WTC11 (cell line): ENCODE results near the gene ANO3. TPM values are rescaled to one million over a fixed set of nuclear protein-coding genes. Genes with fewer than 3 reads are reported as not detected.

ENCODE experiments used
- ATAC-seq: fragments of 200-7000 bp; cut with Tn5 transposase; 2 replicates; pipeline ENCODE4 v1.10.0; 2021; ENCODE audit warnings: mild to moderate bottlenecking, moderate library complexity
- CTCF ChIA-PET: fragments of 300-600 bp; sonication (Branson Sonifier 250); formaldehyde crosslinking; loops from one replicate; lab custom pipeline; 2021; ENCODE audit warnings: antibody characterized with exemption; lab: Charles Lee
- POLR2A ChIA-PET: fragments of 350-600 bp; sonication (Branson Sonifier 250); formaldehyde crosslinking; loops from one replicate; lab custom pipeline; 2021; ENCODE audit warnings: antibody characterized with exemption; lab: Charles Lee
- DNase-seq: peaks from one replicate; pipeline ENCODE4 v3.0.0; 2021; ENCODE audit warnings: low spot score
- H3K27ac Mint-ChIP-seq: 2 replicates; pipeline ENCODE4 v1.8.0; 2021; ENCODE audit warnings: mixed read lengths
- H3K27me3 Mint-ChIP-seq: 2 replicates; pipeline ENCODE4 v1.8.0; 2021; ENCODE audit warnings: low read depth, mild to moderate bottlenecking, moderate library complexity, mixed read lengths
- H3K36me3 Mint-ChIP-seq: 2 replicates; pipeline ENCODE4 v1.8.0; 2021; ENCODE audit warnings: mixed read lengths
- H3K4me1 Mint-ChIP-seq: 2 replicates; pipeline ENCODE4 v1.8.0; 2022; ENCODE audit warnings: mixed read lengths
- H3K4me3 Mint-ChIP-seq: 2 replicates; pipeline ENCODE4 v1.8.0; 2021; ENCODE audit warnings: mild to moderate bottlenecking, moderate library complexity, mixed read lengths
- H3K9me3 Mint-ChIP-seq: 2 replicates; pipeline ENCODE4 v1.8.0; 2021; ENCODE audit warnings: mixed read lengths
- JAZF1 ChIP-seq: fragments of 250-450 bp; sonication (Bioruptor Pico); IDR thresholded peaks from 2 replicates; pipeline ENCODE4 v1.9.0; 2021; ENCODE audit warnings: moderate library complexity, mild to moderate bottlenecking, inconsistent platforms
- JUN ChIP-seq: sonication (generic); formaldehyde crosslinking; IDR thresholded peaks from 2 replicates; pipeline ENCODE4 v1.8.0; 2023; ENCODE audit warnings: mild to moderate bottlenecking, missing genetic modification reagents
- NR1H2 ChIP-seq: sonication (generic); formaldehyde crosslinking; IDR thresholded peaks from 2 replicates; pipeline ENCODE4 v1.9.0; 2021; ENCODE audit warnings: mild to moderate bottlenecking, moderate library complexity, missing genetic modification reagents
- NR3C1 ChIP-seq: sonication (generic); formaldehyde crosslinking; conservative IDR thresholded peaks from 2 replicates; pipeline ENCODE4 v1.8.1; 2023; ENCODE audit warnings: low read depth, mild to moderate bottlenecking, missing genetic modification reagents
- TCF7 ChIP-seq: sonication (generic); formaldehyde crosslinking; IDR thresholded peaks from 2 replicates; pipeline ENCODE4 v1.8.0; 2022; ENCODE audit warnings: mild to moderate bottlenecking, low read depth, missing genetic modification reagents, moderate library complexity
- TEAD1 ChIP-seq: sonication (generic); formaldehyde crosslinking; IDR thresholded peaks from 2 replicates; pipeline ENCODE4 v1.8.0; 2022; ENCODE audit warnings: mild to moderate bottlenecking, missing genetic modification reagents
- ZBTB21 ChIP-seq: sonication (generic); formaldehyde crosslinking; IDR thresholded peaks from 2 replicates; pipeline ENCODE4 v1.8.1; 2023; ENCODE audit warnings: mild to moderate bottlenecking, missing genetic modification reagents, borderline replicate concordance
- ZNF263 ChIP-seq: sonication (generic); formaldehyde crosslinking; IDR thresholded peaks from 2 replicates; pipeline ENCODE4 v1.8.1; 2022; ENCODE audit warnings: low read depth, mild to moderate bottlenecking, moderate library complexity, missing genetic modification reagents
- total RNA-seq: library from RNA; stranded (reverse); gene quantifications from 3 replicates; pipeline ENCODE4 v1.2.3, GENCODE V29; 2021
- TF ChIP-seq, protein P1 (sequence below): fragments of 250-450 bp; sonication (Bioruptor Pico); IDR thresholded peaks from 2 replicates; pipeline ENCODE4 v1.9.0; 2021; ENCODE audit warnings: mild to moderate bottlenecking
- TF ChIP-seq, protein P2 (sequence below): sonication (generic); formaldehyde crosslinking; conservative IDR thresholded peaks from 2 replicates; pipeline ENCODE4 v1.8.1; 2023; ENCODE audit warnings: mild to moderate bottlenecking, low read depth, missing genetic modification reagents, moderate library complexity
- TF ChIP-seq, protein P3 (sequence below): sonication (generic); formaldehyde crosslinking; IDR thresholded peaks from 2 replicates; pipeline ENCODE4 v1.8.0; 2023; ENCODE audit warnings: missing genetic modification reagents, mild to moderate bottlenecking, borderline replicate concordance
- TF ChIP-seq, protein P4 (sequence below): sonication (generic); formaldehyde crosslinking; conservative IDR thresholded peaks from 2 replicates; pipeline ENCODE4 v1.8.1; 2022; ENCODE audit warnings: mild to moderate bottlenecking, missing genetic modification reagents
- TF ChIP-seq, protein P5 (sequence below): sonication (generic); formaldehyde crosslinking; IDR thresholded peaks from 2 replicates; pipeline ENCODE4 v1.8.0; 2022; ENCODE audit warnings: mild to moderate bottlenecking, missing genetic modification reagents

ANO3 gene
- total RNA-seq, 1 experiment from 2014 or later, result 0.11 TPM

DNA sequence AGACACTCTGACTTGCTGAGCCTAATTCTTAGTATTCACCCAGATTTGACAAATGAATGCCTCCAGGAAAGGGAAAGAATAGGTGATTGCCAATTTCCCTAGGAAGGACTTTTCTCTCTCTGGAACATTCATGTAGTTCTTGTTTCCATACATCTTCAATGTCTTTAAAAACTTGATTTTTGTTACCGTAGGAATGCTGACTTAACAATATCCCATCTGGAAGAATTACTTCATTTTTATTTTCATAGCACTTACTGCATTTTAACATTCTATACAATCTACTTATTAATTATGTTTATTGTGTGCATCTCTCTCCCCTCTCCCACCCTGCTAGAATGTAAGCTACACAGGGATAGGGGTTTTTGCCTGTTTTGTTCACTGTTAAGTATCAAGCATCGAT, 323.4 kb downstream of the ANO3 start (continued):
- TF ChIP-seq ZNF263, result no peak
- no peak for TF ChIP-seq JAZF1
- TF ChIP-seq, protein P1, sequence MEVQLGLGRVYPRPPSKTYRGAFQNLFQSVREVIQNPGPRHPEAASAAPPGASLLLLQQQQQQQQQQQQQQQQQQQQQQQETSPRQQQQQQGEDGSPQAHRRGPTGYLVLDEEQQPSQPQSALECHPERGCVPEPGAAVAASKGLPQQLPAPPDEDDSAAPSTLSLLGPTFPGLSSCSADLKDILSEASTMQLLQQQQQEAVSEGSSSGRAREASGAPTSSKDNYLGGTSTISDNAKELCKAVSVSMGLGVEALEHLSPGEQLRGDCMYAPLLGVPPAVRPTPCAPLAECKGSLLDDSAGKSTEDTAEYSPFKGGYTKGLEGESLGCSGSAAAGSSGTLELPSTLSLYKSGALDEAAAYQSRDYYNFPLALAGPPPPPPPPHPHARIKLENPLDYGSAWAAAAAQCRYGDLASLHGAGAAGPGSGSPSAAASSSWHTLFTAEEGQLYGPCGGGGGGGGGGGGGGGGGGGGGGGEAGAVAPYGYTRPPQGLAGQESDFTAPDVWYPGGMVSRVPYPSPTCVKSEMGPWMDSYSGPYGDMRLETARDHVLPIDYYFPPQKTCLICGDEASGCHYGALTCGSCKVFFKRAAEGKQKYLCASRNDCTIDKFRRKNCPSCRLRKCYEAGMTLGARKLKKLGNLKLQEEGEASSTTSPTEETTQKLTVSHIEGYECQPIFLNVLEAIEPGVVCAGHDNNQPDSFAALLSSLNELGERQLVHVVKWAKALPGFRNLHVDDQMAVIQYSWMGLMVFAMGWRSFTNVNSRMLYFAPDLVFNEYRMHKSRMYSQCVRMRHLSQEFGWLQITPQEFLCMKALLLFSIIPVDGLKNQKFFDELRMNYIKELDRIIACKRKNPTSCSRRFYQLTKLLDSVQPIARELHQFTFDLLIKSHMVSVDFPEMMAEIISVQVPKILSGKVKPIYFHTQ (CRISPR knock-in tag), result no peak

DNA sequence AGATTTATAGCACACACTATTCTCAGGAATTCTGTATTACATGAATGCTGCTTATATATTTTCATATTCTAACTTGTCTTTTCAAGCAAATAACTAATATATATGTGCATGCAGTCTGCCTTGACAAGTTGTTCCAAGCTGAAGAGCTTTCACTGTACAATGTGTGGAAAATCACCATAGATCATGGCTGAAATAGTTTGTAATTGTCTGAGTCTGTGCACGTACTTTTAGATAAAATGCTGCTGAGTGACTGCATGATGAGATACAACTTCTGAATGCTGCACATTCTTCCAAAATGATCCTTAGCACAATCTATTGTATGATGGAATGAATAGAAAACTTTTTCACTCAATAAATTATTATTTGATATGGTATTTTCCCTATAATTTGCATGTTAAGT, 331.0 kb downstream of the ANO3 start:
- no peaks in the 10 kb centered on the region for H3K27me3 Mint-ChIP-seq
- no peak for TF ChIP-seq NR3C1 (CRISPR knock-in tag)
- no peak for TF ChIP-seq TEAD1 (CRISPR knock-in tag)
- TF ChIP-seq, protein P1 (CRISPR knock-in tag), result no peak
- TF ChIP-seq, protein P2, sequence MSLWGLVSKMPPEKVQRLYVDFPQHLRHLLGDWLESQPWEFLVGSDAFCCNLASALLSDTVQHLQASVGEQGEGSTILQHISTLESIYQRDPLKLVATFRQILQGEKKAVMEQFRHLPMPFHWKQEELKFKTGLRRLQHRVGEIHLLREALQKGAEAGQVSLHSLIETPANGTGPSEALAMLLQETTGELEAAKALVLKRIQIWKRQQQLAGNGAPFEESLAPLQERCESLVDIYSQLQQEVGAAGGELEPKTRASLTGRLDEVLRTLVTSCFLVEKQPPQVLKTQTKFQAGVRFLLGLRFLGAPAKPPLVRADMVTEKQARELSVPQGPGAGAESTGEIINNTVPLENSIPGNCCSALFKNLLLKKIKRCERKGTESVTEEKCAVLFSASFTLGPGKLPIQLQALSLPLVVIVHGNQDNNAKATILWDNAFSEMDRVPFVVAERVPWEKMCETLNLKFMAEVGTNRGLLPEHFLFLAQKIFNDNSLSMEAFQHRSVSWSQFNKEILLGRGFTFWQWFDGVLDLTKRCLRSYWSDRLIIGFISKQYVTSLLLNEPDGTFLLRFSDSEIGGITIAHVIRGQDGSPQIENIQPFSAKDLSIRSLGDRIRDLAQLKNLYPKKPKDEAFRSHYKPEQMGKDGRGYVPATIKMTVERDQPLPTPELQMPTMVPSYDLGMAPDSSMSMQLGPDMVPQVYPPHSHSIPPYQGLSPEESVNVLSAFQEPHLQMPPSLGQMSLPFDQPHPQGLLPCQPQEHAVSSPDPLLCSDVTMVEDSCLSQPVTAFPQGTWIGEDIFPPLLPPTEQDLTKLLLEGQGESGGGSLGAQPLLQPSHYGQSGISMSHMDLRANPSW (CRISPR knock-in tag), result no peak
- no peak for TF ChIP-seq ZBTB21
- TF ChIP-seq, protein P3, sequence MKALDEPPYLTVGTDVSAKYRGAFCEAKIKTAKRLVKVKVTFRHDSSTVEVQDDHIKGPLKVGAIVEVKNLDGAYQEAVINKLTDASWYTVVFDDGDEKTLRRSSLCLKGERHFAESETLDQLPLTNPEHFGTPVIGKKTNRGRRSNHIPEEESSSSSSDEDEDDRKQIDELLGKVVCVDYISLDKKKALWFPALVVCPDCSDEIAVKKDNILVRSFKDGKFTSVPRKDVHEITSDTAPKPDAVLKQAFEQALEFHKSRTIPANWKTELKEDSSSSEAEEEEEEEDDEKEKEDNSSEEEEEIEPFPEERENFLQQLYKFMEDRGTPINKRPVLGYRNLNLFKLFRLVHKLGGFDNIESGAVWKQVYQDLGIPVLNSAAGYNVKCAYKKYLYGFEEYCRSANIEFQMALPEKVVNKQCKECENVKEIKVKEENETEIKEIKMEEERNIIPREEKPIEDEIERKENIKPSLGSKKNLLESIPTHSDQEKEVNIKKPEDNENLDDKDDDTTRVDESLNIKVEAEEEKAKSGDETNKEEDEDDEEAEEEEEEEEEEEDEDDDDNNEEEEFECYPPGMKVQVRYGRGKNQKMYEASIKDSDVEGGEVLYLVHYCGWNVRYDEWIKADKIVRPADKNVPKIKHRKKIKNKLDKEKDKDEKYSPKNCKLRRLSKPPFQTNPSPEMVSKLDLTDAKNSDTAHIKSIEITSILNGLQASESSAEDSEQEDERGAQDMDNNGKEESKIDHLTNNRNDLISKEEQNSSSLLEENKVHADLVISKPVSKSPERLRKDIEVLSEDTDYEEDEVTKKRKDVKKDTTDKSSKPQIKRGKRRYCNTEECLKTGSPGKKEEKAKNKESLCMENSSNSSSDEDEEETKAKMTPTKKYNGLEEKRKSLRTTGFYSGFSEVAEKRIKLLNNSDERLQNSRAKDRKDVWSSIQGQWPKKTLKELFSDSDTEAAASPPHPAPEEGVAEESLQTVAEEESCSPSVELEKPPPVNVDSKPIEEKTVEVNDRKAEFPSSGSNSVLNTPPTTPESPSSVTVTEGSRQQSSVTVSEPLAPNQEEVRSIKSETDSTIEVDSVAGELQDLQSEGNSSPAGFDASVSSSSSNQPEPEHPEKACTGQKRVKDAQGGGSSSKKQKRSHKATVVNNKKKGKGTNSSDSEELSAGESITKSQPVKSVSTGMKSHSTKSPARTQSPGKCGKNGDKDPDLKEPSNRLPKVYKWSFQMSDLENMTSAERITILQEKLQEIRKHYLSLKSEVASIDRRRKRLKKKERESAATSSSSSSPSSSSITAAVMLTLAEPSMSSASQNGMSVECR (CRISPR knock-in tag), result no peak
- TF ChIP-seq, protein P4, sequence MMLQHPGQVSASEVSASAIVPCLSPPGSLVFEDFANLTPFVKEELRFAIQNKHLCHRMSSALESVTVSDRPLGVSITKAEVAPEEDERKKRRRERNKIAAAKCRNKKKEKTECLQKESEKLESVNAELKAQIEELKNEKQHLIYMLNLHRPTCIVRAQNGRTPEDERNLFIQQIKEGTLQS (CRISPR knock-in tag), result no peak
- no peak for TF ChIP-seq JUN (CRISPR knock-in tag)
- TF ChIP-seq, protein P5, sequence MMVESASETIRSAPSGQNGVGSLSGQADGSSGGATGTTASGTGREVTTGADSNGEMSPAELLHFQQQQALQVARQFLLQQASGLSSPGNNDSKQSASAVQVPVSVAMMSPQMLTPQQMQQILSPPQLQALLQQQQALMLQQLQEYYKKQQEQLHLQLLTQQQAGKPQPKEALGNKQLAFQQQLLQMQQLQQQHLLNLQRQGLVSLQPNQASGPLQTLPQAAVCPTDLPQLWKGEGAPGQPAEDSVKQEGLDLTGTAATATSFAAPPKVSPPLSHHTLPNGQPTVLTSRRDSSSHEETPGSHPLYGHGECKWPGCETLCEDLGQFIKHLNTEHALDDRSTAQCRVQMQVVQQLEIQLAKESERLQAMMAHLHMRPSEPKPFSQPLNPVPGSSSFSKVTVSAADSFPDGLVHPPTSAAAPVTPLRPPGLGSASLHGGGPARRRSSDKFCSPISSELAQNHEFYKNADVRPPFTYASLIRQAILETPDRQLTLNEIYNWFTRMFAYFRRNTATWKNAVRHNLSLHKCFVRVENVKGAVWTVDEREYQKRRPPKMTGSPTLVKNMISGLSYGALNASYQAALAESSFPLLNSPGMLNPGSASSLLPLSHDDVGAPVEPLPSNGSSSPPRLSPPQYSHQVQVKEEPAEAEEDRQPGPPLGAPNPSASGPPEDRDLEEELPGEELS, result no peak
- TF ChIP-seq TCF7 (CRISPR knock-in tag), result no peak
- no peak for TF ChIP-seq NR1H2 (CRISPR knock-in tag)
- TF ChIP-seq, all 79 proteins: peak for 0
- H3K36me3 Mint-ChIP-seq, result no peaks in the 10 kb centered on the region
- peaks cover 9% of the 10 kb centered on the region for H3K4me1 Mint-ChIP-seq
- H3K9me3 Mint-ChIP-seq, result no peaks in the 10 kb centered on the region
- POLR2A ChIA-PET, result no interaction called here
- no peak overlapping the region for H3K27ac Mint-ChIP-seq
- H3K4me3 Mint-ChIP-seq, result no peak overlapping the region
- ATAC-seq, result no peak
- DNase-seq, result no peak
- CTCF ChIA-PET, result interaction anchor here (1.4 kb wide), 1 partner anchor 378 kb away, joined by 3 read pairs; no protein-coding TSS in a partner anchor
